ENCODE measurements around the gene S100B.

Gene S100B

DNA sequence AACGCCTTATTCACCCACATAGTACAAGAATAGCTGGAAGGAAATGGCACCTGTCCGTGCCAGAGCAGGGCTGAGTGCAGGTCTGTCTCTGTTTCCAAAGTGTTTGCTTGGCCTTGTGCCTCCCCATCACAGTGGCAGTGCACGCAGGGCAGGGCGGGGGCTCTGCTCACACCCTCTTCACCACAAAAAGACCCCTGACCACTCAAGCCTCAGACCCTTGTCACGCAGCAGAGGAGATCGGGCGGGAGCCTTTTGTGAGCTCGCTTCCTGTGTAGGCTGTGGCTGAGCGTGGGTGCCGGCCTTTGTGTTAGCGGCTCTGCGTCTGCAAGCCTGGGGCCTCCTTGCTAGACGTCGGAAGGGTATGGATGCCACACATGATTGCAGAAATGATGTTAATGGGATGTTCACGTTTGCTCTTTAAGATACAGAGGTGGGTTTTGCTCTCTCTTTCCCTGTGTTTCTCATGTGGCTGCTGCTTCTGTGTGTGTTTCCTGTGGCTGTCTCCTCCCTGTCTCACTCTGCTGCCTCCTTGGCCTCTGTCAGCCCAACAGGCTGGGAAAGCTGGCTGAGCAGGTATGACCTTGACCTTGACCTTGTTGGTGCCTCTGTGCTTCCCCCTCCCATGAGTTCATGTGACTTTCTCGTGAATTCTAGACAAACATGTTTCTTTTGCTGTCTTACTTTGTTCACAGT, 45.4 kb downstream of the S100B start:
- Mint-ChIP-seq H3K27ac (peak overlapping the region; percentile 23), H3K4me3 (no peak overlapping the region), H3K27me3 (ENCODE audit: low read depth, poor library complexity) (peaks cover 4% of the 10 kb centered on the region), H3K9me3 (no peaks in the 10 kb centered on the region), H3K4me1 (peaks cover 7% of the 10 kb centered on the region), H3K36me3 (ENCODE audit: low read depth) (peaks cover 56% of the 10 kb centered on the region)
- TF ChIP-seq, protein P1, sequence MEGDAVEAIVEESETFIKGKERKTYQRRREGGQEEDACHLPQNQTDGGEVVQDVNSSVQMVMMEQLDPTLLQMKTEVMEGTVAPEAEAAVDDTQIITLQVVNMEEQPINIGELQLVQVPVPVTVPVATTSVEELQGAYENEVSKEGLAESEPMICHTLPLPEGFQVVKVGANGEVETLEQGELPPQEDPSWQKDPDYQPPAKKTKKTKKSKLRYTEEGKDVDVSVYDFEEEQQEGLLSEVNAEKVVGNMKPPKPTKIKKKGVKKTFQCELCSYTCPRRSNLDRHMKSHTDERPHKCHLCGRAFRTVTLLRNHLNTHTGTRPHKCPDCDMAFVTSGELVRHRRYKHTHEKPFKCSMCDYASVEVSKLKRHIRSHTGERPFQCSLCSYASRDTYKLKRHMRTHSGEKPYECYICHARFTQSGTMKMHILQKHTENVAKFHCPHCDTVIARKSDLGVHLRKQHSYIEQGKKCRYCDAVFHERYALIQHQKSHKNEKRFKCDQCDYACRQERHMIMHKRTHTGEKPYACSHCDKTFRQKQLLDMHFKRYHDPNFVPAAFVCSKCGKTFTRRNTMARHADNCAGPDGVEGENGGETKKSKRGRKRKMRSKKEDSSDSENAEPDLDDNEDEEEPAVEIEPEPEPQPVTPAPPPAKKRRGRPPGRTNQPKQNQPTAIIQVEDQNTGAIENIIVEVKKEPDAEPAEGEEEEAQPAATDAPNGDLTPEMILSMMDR (IDR thresholded peaks at IDR 0.05), result no peak
- DNase-seq, result no peak

DNA sequence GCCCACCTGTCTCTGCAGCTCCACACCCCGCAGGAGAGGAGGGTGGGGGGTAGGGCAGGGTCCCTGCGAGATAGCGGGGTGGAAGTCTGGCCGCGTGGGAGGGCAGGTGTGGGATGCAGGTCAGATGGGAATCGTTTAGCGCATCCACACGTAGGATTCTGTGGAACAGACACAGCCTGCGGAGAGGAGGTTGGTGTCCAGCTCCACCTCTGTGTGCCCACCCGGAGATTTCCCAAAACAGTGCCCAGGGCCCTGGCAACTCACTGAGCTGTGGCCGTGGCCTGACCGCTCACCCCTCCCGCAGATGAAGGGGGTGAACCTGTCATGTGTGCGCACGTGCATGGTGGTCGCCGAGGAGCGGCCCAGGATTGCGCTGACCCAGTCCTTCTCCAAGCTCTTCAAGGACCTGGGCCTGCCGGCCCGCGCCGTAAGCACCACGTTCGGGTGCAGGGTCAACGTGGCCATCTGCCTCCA, 46.9 kb downstream of the S100B start:
- Mint-ChIP-seq H3K4me3 (no peak overlapping the region), H3K9me3 (no peaks in the 10 kb centered on the region), H3K36me3 (ENCODE audit: low read depth) (peaks cover 54% of the 10 kb centered on the region), H3K27me3 (ENCODE audit: low read depth, poor library complexity) (peaks cover 4% of the 10 kb centered on the region), H3K27ac (no peak overlapping the region), H3K4me1 (peaks cover 7% of the 10 kb centered on the region)
- TF ChIP-seq, protein P1 (IDR thresholded peaks at IDR 0.05), result no peak
- no peak for DNase-seq

DNA sequence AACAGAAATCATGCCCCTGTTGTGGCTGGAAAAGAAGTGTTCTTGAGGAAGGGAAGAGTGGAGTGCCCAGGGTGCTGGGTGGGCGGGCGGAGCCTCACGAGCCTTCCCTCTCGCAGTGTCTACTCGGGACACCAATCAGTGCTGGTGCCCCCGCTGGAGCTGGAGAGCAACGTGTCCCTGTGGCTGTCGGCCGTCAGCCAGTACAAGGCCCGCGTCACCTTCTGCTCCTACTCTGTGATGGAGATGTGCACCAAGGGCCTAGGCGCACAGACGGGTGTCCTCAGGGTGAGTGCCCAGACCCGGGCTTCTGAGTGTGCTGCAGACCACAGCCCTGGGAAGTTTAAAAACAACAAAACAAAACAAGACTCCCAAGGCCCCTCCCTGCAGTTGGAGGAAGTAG, 47.4 kb downstream of the S100B start:
- peaks cover 4% of the 10 kb centered on the region for H3K27me3 Mint-ChIP-seq (ENCODE audit: low read depth, poor library complexity)
- peaks cover 7% of the 10 kb centered on the region for H3K4me1 Mint-ChIP-seq
- no peak overlapping the region for H3K4me3 Mint-ChIP-seq
- peaks cover 50% of the 10 kb centered on the region for H3K36me3 Mint-ChIP-seq (ENCODE audit: low read depth)
- TF ChIP-seq, protein P1 (IDR thresholded peaks at IDR 0.05), result no peak
- no peaks in the 10 kb centered on the region for H3K9me3 Mint-ChIP-seq
- no peak overlapping the region for H3K27ac Mint-ChIP-seq
- DNase-seq, result no peak

DNA sequence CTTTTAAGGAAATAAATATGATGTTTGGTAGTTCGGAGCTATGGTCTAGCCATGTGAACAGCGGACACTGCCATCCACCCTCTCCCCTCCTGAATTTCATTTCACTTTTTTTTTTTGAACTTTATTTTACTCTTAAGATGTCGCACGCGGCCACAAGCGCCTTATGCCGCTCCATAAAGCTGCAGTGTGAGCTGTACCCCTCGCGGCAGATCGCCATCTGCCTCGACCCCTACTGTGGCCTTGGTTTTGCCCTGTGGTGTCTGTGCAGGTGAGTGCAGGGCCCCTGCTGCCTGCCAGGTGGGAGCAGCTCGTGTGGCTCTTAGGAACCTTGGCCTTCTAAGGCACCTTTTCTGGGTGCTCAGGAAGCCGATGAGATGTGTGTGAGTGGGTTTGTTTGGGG, 48.1 kb downstream of the S100B start:
- Mint-ChIP-seq H3K9me3 (no peaks in the 10 kb centered on the region), H3K4me3 (no peak overlapping the region), H3K27ac (no peak overlapping the region), H3K4me1 (peaks cover 7% of the 10 kb centered on the region), H3K36me3 (ENCODE audit: low read depth) (peaks cover 45% of the 10 kb centered on the region), H3K27me3 (ENCODE audit: low read depth, poor library complexity) (peaks cover 4% of the 10 kb centered on the region)
- no peak for DNase-seq
- TF ChIP-seq, protein P1 (IDR thresholded peaks at IDR 0.05), result no peak

DNA sequence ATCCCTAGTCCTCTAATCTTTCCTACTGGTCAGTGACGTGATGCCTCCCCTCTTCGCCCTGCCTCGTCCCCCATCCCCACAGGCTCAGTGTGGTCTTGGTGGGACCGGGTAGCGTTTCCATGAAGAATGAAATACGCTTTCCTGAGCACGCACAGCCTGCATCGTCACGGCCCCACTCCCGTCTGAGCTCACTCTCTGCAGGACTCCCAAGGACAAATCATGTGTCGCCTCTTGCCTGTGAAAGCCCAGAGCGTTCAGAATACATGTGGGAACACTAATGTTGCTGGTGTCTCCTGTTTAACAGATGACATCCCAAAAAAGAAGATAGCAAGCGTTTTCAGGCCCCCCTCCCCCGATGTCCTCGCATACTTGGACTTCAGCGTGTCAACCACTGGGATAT, 49.2 kb downstream of the S100B start:
- Mint-ChIP-seq H3K4me3 (no peak overlapping the region), H3K27ac (peak overlapping the region; percentile 86), H3K36me3 (ENCODE audit: low read depth) (peaks cover 44% of the 10 kb centered on the region), H3K27me3 (ENCODE audit: low read depth, poor library complexity) (peaks cover 4% of the 10 kb centered on the region), H3K4me1 (peaks cover 7% of the 10 kb centered on the region), H3K9me3 (no peaks in the 10 kb centered on the region)
- no peak for DNase-seq
- TF ChIP-seq, protein P1 (IDR thresholded peaks at IDR 0.05), result no peak

DNA sequence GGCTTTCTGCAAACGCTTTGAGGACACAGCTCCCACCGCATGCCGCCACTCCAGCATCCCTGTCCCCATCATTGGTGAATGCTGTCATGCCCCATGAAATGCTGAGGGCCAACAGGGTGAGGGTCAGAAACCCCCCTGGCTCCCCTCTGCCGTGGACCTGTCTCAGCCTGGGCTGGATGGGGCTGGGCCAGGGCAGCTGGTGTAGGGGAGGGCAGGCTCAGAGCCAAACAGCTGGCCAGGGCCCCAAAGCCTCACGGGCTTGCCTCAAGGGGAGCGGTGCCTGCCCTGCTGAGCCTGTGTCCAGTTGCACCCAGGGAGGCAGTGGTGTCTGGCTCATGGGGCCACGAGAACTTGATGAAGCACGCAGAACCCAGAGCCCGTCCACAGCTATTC, 49.7 kb downstream of the S100B start:
- peaks cover 7% of the 10 kb centered on the region for H3K4me1 Mint-ChIP-seq
- H3K4me3 Mint-ChIP-seq, result no peak overlapping the region
- peaks cover 45% of the 10 kb centered on the region for H3K36me3 Mint-ChIP-seq (ENCODE audit: low read depth)
- H3K27ac Mint-ChIP-seq, result no peak overlapping the region
- no peak for DNase-seq
- no peaks in the 10 kb centered on the region for H3K9me3 Mint-ChIP-seq
- peaks cover 4% of the 10 kb centered on the region for H3K27me3 Mint-ChIP-seq (ENCODE audit: low read depth, poor library complexity)
- TF ChIP-seq, protein P1 (IDR thresholded peaks at IDR 0.05), result no peak
